Sigmoid colon (tissue), 3 donors: ENCODE data around the gene CRIP3.

ENCODE experiments used
- POLR2A ChIP-seq, 2 donors: fragments of 450-650 bp; IDR thresholded peaks; one replicate each; pipeline ENCODE4 v1.6.1; 2016; ENCODE audit warnings: antibody characterized with exemption in 2 of 2, mild to moderate bottlenecking in 2 of 2, moderate library complexity in 2 of 2
- TF ChIP-seq, protein P1 (sequence below), 4 experiments: fragments of 450-650 bp in 3 of 4; fragments of 200-600 bp in 1 of 4; IDR thresholded peaks; one replicate each; pipeline ENCODE4 v1.5.1; 2016 to 2019; ENCODE audit warnings: antibody characterized with exemption in 4 of 4, mild to moderate bottlenecking in 3 of 4, moderate library complexity in 2 of 4

- TF ChIP-seq, protein P1, sequence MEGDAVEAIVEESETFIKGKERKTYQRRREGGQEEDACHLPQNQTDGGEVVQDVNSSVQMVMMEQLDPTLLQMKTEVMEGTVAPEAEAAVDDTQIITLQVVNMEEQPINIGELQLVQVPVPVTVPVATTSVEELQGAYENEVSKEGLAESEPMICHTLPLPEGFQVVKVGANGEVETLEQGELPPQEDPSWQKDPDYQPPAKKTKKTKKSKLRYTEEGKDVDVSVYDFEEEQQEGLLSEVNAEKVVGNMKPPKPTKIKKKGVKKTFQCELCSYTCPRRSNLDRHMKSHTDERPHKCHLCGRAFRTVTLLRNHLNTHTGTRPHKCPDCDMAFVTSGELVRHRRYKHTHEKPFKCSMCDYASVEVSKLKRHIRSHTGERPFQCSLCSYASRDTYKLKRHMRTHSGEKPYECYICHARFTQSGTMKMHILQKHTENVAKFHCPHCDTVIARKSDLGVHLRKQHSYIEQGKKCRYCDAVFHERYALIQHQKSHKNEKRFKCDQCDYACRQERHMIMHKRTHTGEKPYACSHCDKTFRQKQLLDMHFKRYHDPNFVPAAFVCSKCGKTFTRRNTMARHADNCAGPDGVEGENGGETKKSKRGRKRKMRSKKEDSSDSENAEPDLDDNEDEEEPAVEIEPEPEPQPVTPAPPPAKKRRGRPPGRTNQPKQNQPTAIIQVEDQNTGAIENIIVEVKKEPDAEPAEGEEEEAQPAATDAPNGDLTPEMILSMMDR (IDR thresholded peaks at IDR 0.05): no peak
- no peak for TF ChIP-seq POLR2A (IDR thresholded peaks at IDR 0.05)
Observed at GRCh38 chr6:43308101-43308989, at the start of gene CRIP3.
